ENCODE results near the gene PPIE. TPM values are rescaled to one million over a fixed set of nuclear protein-coding genes. Genes with fewer than 3 reads are reported as not detected.

PPIE gene
- total and polyA plus RNA-seq, 2 of the 13 experiments (the other 11 are each of a cell fraction or from before 2014, with no cell fraction given) = 15.3 to 26.3 TPM

- DNase-seq (ENCODE audit: low spot score) (no peak), FAIRE-seq (no peak), ATAC-seq (no peak)
- BruUV-seq (replicated peaks) = no TSS peak
- Histone ChIP-seq H2AFZ (ENCODE audit: low read length) (no peak overlapping the region), H3K9me3 (ENCODE audit: low read length) (no peaks in the 10 kb centered on the region), H3K4me2 (ENCODE audit: low read depth, low read length) (peak overlapping the region; percentile 57; the same call in 1 of the 2 replicates), H4K20me1 (ENCODE audit: insufficient read depth, low read length) (no peaks in the 10 kb centered on the region), H3K79me2 (ENCODE audit: insufficient read depth, low read length) (no peaks in the 10 kb centered on the region), H3K4me3 (replicated peaks in 1 of 3; ENCODE audit: insufficient read depth in 1 of 3, low read depth in 2 of 3, low read length in 3 of 3) (peak overlapping the region in 2 of 3 experiments; percentile 54 to 58; a peak in 3 of 6 replicates), H3K4me1 (ENCODE audit: insufficient read depth, low read length) (peaks cover 7% of the 10 kb centered on the region), H3K27me3 (ENCODE audit: control insufficient read depth in 1 of 2, insufficient read depth in 2 of 2, low read length in 2 of 2) (peaks cover 0 to 15% of the 10 kb centered on the region in 2 experiments; a peak in 3 of 5 replicates), H3K36me3 (replicated peaks in 1 of 2; ENCODE audit: control insufficient read depth in 1 of 2, insufficient read depth in 2 of 2, low read length in 2 of 2) (no peaks in the 10 kb centered on the region), H3K9ac (ENCODE audit: insufficient read depth, low read depth, low read length) (no peak overlapping the region), H3K27ac (ENCODE audit: extremely low read length, insufficient read depth, low read length) (no peak overlapping the region)
- ChIA-PET CTCF (ENCODE audit: low intra/inter-chr PET ratio, low total read pairs) (no interaction called here), POLR2A (interaction anchor here (0.6 to 1.1 kb wide), 2 partner anchors 50 to 706 kb away, joined by 3 to 4 read pairs; partner anchors contain the start of gene PPIE)
- intact Hi-C loops (cut with micrococcal nuclease; ENCODE audit: unreplicated experiment) (no loop called here), in situ Hi-C loops (cut with HindIII; ENCODE audit: extremely low pct_ligation_motif_present, low pct_unique_long_range_greater_than_20kb) (no loop called here)
- no peak for TF ChIP-seq KDM5A (IDR thresholded peaks at IDR 0.05; ENCODE audit: borderline replicate concordance, low read length)
- TF ChIP-seq FOXM1 (CRISPR knock-in tag; IDR thresholded peaks at IDR 0.05) = no peak
- no peak for TF ChIP-seq ZMAT5 (CRISPR knock-in tag; IDR thresholded peaks at IDR 0.05; ENCODE audit: borderline replicate concordance, low read depth)
- no peak for TF ChIP-seq IRF1 (CRISPR knock-in tag; IDR thresholded peaks at IDR 0.05; ENCODE audit: low read depth)
- WGBS (ENCODE audit: low lambda C conversion rate) = 96% methylated on average over 13 of the region's 51 CpGs
Measured at GRCh38 chr1:39788426-39788757, 49.7 kb downstream of the PPIE start.

GRCh38 chr1:39788758-39789570 is 50.3 kb downstream of the PPIE start, which contains the start of gene BMP8B:
TSS of gene BMP8B (minus strand) at chr1:39788865. CDS start at chr1:39788485, 380 bp downstream.
- DNase-seq (ENCODE audit: low spot score) (no peak), ATAC-seq (peak; percentile 78), FAIRE-seq (no peak)
- intact Hi-C loops (cut with micrococcal nuclease; ENCODE audit: unreplicated experiment) = no loop called here
- BruUV-seq (replicated peaks) = no TSS peak
- Histone ChIP-seq H3K4me1 (ENCODE audit: insufficient read depth, low read length) (peaks cover 7% of the 10 kb centered on the region), H3K9ac (ENCODE audit: insufficient read depth, low read depth, low read length) (peak within 1 kb of the TSS; percentile 39; the same call in 1 of the 2 replicates), H3K27ac (ENCODE audit: extremely low read length, insufficient read depth, low read length) (no peak within 1 kb of the TSS), H2AFZ (ENCODE audit: low read length) (no peak within 1 kb of the TSS), H3K4me2 (ENCODE audit: low read depth, low read length) (peak within 1 kb of the TSS; percentile 57), H3K4me3 (replicated peaks in 1 of 3; ENCODE audit: insufficient read depth in 1 of 3, low read depth in 2 of 3, low read length in 3 of 3) (peak within 1 kb of the TSS in 2 of 3 experiments; percentile 54 to 58; a peak in 3 of 6 replicates), H3K36me3 (replicated peaks in 1 of 2; ENCODE audit: control insufficient read depth in 1 of 2, insufficient read depth in 2 of 2, low read length in 2 of 2) (no peaks in the 10 kb centered on the region), H3K27me3 (ENCODE audit: control insufficient read depth in 1 of 2, insufficient read depth in 2 of 2, low read length in 2 of 2) (peaks cover 0 to 15% of the 10 kb centered on the region in 2 experiments; a peak in 3 of 5 replicates), H3K79me2 (ENCODE audit: insufficient read depth, low read length) (no peaks in the 10 kb centered on the region), H3K9me3 (ENCODE audit: low read length) (no peaks in the 10 kb centered on the region), H4K20me1 (ENCODE audit: insufficient read depth, low read length) (no peaks in the 10 kb centered on the region)
- in situ Hi-C loops (cut with HindIII; ENCODE audit: extremely low pct_ligation_motif_present, low pct_unique_long_range_greater_than_20kb) = no loop called here
- POLR2A ChIA-PET = interaction anchor here (0.6 to 1.1 kb wide), 3 partner anchors 10 to 705 kb away, joined by 3 to 4 read pairs (median 3); partner anchors contain the start of gene PPIE
- 66% methylated on average over 9 of the region's 91 CpGs for WGBS (ENCODE audit: low lambda C conversion rate)
- CTCF ChIA-PET (ENCODE audit: low intra/inter-chr PET ratio, low total read pairs) = no interaction called here
- TF ChIP-seq NFE2L1 (CRISPR knock-in tag; IDR thresholded peaks at IDR 0.05; ENCODE audit: borderline replicate concordance) (no peak), MAFF (IDR thresholded peaks at IDR 0.05; ENCODE audit: low read depth, low read length) (no peak), KDM5B (CRISPR knock-in tag; IDR thresholded peaks at IDR 0.05; ENCODE audit: borderline replicate concordance) (no peak), DZIP1 (CRISPR knock-in tag; IDR thresholded peaks at IDR 0.05) (no peak; the same call in 1 of the 2 replicates), SYNCRIP (IDR thresholded peaks at IDR 0.05; ENCODE audit: insufficient read depth, low read depth, low read length) (no peak), ATF1 (CRISPR knock-in tag; IDR thresholded peaks at IDR 0.05) (no peak), ZFY (CRISPR knock-in tag; IDR thresholded peaks at IDR 0.05) (peak; percentile 64; the same call in 1 of the 2 replicates), ZNF101 (CRISPR knock-in tag; IDR thresholded peaks at IDR 0.05; ENCODE audit: borderline replicate concordance, low read depth) (no peak), MIER2 (CRISPR knock-in tag; IDR thresholded peaks at IDR 0.05) (no peak)
